CD4-positive, CD25-positive, alpha-beta regulatory T cell (primary cell): Measurements from ENCODE around the gene HSD17B7. TPM values are rescaled to one million over a fixed set of nuclear protein-coding genes. Genes with fewer than 3 reads are reported as not detected.
"Not testable (repeated sequence)": the region's sequence is repeated elsewhere in the genome, so short reads cannot be mapped to it uniquely, and the experiment has no call there.

Experiments
- ATAC-seq, 2 donors: fragments of 150-1000 bp; cut with Tn5 transposase; one replicate each; pipeline ENCODE4 v1.10.0; 2021; ENCODE audit warnings: low read depth in 2 of 2, moderate number of reproducible peaks in 2 of 2, moderate library complexity in 1 of 2
- DNase-seq, 3 donors: peaks; one replicate each; pipeline versions ENCODE4 v3.0.0 to v3.0.0-alpha.2; 2012 to 2022; ENCODE audit warnings: mixed read lengths in 1 of 3
- H3K27ac ChIP-seq: one replicate; pipeline ENCODE4 v1.7.0; 2013; ENCODE audit warnings: mild to moderate bottlenecking, low read length; ENCODE audit not compliant: insufficient read depth, poor library complexity, severe bottlenecking
- H3K27me3 ChIP-seq: one replicate; pipeline ENCODE4 v1.7.0; 2013; ENCODE audit warnings: low read length; ENCODE audit not compliant: control insufficient read depth, insufficient read depth
- H3K36me3 ChIP-seq: one replicate; pipeline ENCODE4 v1.7.0; 2013; ENCODE audit warnings: mild to moderate bottlenecking, low read length, moderate library complexity; ENCODE audit not compliant: control insufficient read depth, insufficient read depth
- H3K4me1 ChIP-seq: 2 replicates; pipeline ENCODE4 v1.7.0; 2013; ENCODE audit warnings: mild to moderate bottlenecking, low read length; ENCODE audit not compliant: insufficient read depth, control insufficient read depth, poor library complexity, severe bottlenecking
- H3K4me3 ChIP-seq: one replicate; pipeline ENCODE4 v1.7.0; 2013; ENCODE audit warnings: low read depth, mild to moderate bottlenecking, low read length, moderate library complexity
- H3K9me3 ChIP-seq, 2 experiments: 1 replicate in 1 of 2; 2 replicates in 1 of 2; pipeline ENCODE4 v1.7.0; 2013; ENCODE audit warnings: low read length in 2 of 2, mild to moderate bottlenecking in 1 of 2, moderate library complexity in 1 of 2; ENCODE audit not compliant: control insufficient read depth in 2 of 2
- H3K27ac Mint-ChIP-seq, 3 donors: one replicate each; pipeline ENCODE4 v1.8.0; 2020 to 2022; ENCODE audit warnings: mild to moderate bottlenecking in 3 of 3, mixed read lengths in 3 of 3, moderate library complexity in 2 of 3
- H3K27me3 Mint-ChIP-seq: one replicate; pipeline ENCODE4 v1.8.0; 2022; ENCODE audit warnings: mild to moderate bottlenecking, mixed read lengths
- H3K36me3 Mint-ChIP-seq: one replicate; pipeline ENCODE4 v1.8.0; 2020; ENCODE audit warnings: mixed read lengths
- H3K4me1 Mint-ChIP-seq, 4 donors: one replicate each; pipeline ENCODE4 v1.8.0; 2020 to 2022; ENCODE audit warnings: mixed read lengths in 4 of 4, mild to moderate bottlenecking in 1 of 4
- H3K4me3 Mint-ChIP-seq, 4 donors: one replicate each; pipeline ENCODE4 v1.8.0; 2020 to 2022; ENCODE audit warnings: mild to moderate bottlenecking in 4 of 4, mixed read lengths in 4 of 4, moderate library complexity in 3 of 4
- H3K9me3 Mint-ChIP-seq, 7 donors: one replicate each; pipeline ENCODE4 v1.8.0; 2020 to 2022; ENCODE audit warnings: mixed read lengths in 7 of 7, mild to moderate bottlenecking in 3 of 7, moderate library complexity in 2 of 7
- polyA plus RNA-seq, 4 donors: library from polyadenylated mRNA; unstranded; fragments of 300-500 nt; fragmentation: Illumina TruSeq; gene quantifications; one replicate each; pipeline ENCODE4 v1.2.3, GENCODE V29; 2021
- total RNA-seq: library from RNA; stranded (reverse); gene quantifications from one replicate; pipeline ENCODE4 v1.2.3, GENCODE V29; 2022

Gene HSD17B7
- total and polyA plus RNA-seq, 5 donors from 2014 or later: 19.3 to 23.6 (median 21.5) TPM

- ATAC-seq, DNase-seq, H3K4me1 Mint-ChIP-seq, H3K27me3 Mint-ChIP-seq, H3K9me3 ChIP-seq, H3K9me3 Mint-ChIP-seq, H3K36me3 Mint-ChIP-seq, H3K4me1 ChIP-seq, H3K27ac ChIP-seq, H3K36me3 ChIP-seq, H3K4me3 ChIP-seq, H3K27me3 ChIP-seq: not testable (repeated sequence)
- Mint-ChIP-seq H3K27ac (peak overlapping the region in 1 of 3 donors; percentile 73), H3K4me3 (peak overlapping the region in 1 of 4 donors; percentile 47)
Observed at GRCh38 chr1:162788783-162789182, 1.7 kb upstream of the HSD17B7 start.

GRCh38 chr1:162790985-162791357 lies 469 bp downstream of the HSD17B7 start:
- H3K9me3 Mint-ChIP-seq, H3K36me3 ChIP-seq, H3K4me1 ChIP-seq, H3K27me3 Mint-ChIP-seq, H3K27me3 ChIP-seq, ATAC-seq, H3K9me3 ChIP-seq, H3K36me3 Mint-ChIP-seq: not testable (repeated sequence)
- peak in 2 of 3 donors; percentile 9 to 15 for DNase-seq
- H3K27ac ChIP-seq: peak overlapping the region; percentile 81
- Mint-ChIP-seq H3K27ac (peak overlapping the region; percentile 91 to 98 (median 92)), H3K4me1 (peaks cover 0 to 22% (median 6%) of the 10 kb centered on the region in 4 donors), H3K4me3 (peak overlapping the region; percentile 90 to 98 (median 95))
- H3K4me3 ChIP-seq: peak overlapping the region; percentile 83

- Mint-ChIP-seq H3K36me3 (peaks cover 21% of the 10 kb centered on the region), H3K4me1 (peaks cover 9 to 28% (median 11%) of the 10 kb centered on the region in 4 donors), H3K27ac (peak overlapping the region in 1 of 3 donors; percentile 20), H3K4me3 (peak overlapping the region in 1 of 4 donors; percentile 58)
- H3K4me3 ChIP-seq, DNase-seq, H3K27me3 ChIP-seq, H3K27me3 Mint-ChIP-seq, ATAC-seq, H3K9me3 ChIP-seq, H3K27ac ChIP-seq, H3K9me3 Mint-ChIP-seq, H3K4me1 ChIP-seq: not testable (repeated sequence)
- H3K36me3 ChIP-seq: peaks cover 19% of the 10 kb centered on the region
Observed at GRCh38 chr1:162794284-162794683, 3.8 kb downstream of the HSD17B7 start.

GRCh38 chr1:162796617-162797279 lies 6.2 kb downstream of the HSD17B7 start:
- H3K36me3 Mint-ChIP-seq: peaks cover 42% of the 10 kb centered on the region
- ATAC-seq, H3K9me3 Mint-ChIP-seq, H3K27ac ChIP-seq, DNase-seq, H3K27me3 Mint-ChIP-seq, H3K4me3 ChIP-seq, H3K4me1 ChIP-seq, H3K27me3 ChIP-seq, H3K9me3 ChIP-seq: not testable (repeated sequence)
- peaks cover 40% of the 10 kb centered on the region for H3K36me3 ChIP-seq
- peak overlapping the region in 1 of 4 donors; percentile 21 for H3K4me3 Mint-ChIP-seq
- peak overlapping the region in 1 of 3 donors; percentile 69 for H3K27ac Mint-ChIP-seq
- peaks cover 11 to 30% (median 17%) of the 10 kb centered on the region in 4 donors for H3K4me1 Mint-ChIP-seq

GRCh38 chr1:162799995-162800830 lies 9.7 kb downstream of the HSD17B7 start:
- Mint-ChIP-seq H3K4me1 (peaks cover 11 to 16% (median 12%) of the 10 kb centered on the region in 4 donors), H3K27ac (peak overlapping the region in 1 of 3 donors; percentile 74), H3K36me3 (peaks cover 45% of the 10 kb centered on the region)
- H3K4me3 Mint-ChIP-seq, ATAC-seq, H3K4me1 ChIP-seq, H3K9me3 ChIP-seq, H3K27me3 Mint-ChIP-seq, H3K9me3 Mint-ChIP-seq, H3K27ac ChIP-seq, H3K27me3 ChIP-seq, H3K4me3 ChIP-seq: not testable (repeated sequence)
- DNase-seq: peak in 1 of 3 donors; percentile 28
- H3K36me3 ChIP-seq: peaks cover 60% of the 10 kb centered on the region

- DNase-seq, H3K4me1 ChIP-seq, H3K4me3 ChIP-seq, H3K4me1 Mint-ChIP-seq, ATAC-seq, H3K27ac ChIP-seq, H3K27ac Mint-ChIP-seq, H3K4me3 Mint-ChIP-seq, H3K27me3 Mint-ChIP-seq, H3K9me3 ChIP-seq, H3K27me3 ChIP-seq, H3K9me3 Mint-ChIP-seq: not testable (repeated sequence)
- peaks cover 30% of the 10 kb centered on the region for H3K36me3 ChIP-seq
- peaks cover 49% of the 10 kb centered on the region for H3K36me3 Mint-ChIP-seq
Observed at GRCh38 chr1:162807503-162807902, 17.0 kb downstream of the HSD17B7 start.

- not testable (repeated sequence) for ATAC-seq
Observed at GRCh38 chr1:162812357-162812756, 21.9 kb downstream of the HSD17B7 start.

More at GRCh38 chr1:162812357-162812756, 21.9 kb downstream of the HSD17B7 start:
- H3K27me3 Mint-ChIP-seq, H3K4me3 Mint-ChIP-seq, H3K4me1 ChIP-seq, H3K4me1 Mint-ChIP-seq, H3K27ac ChIP-seq, H3K9me3 Mint-ChIP-seq, H3K27ac Mint-ChIP-seq, H3K27me3 ChIP-seq, H3K4me3 ChIP-seq, H3K36me3 ChIP-seq, H3K9me3 ChIP-seq, DNase-seq: not testable (repeated sequence)
- H3K36me3 Mint-ChIP-seq: peaks cover 26% of the 10 kb centered on the region
